Thoracic aorta (tissue), 2 donors: Measurements from ENCODE around the gene SLC35F3. TPM values are rescaled to one million over a fixed set of nuclear protein-coding genes. Genes with fewer than 3 reads are reported as not detected.

Experiments used
- ATAC-seq: fragments of 150-250 bp; one replicate; pipeline ENCODE4 v1.8.0; 2017; ENCODE audit warnings: low read depth; ENCODE audit not compliant: insufficient number of reproducible peaks, low FRiP score
- DNase-seq: peaks from one replicate; pipeline ENCODE4 v3.0.0-alpha.2; 2020; ENCODE audit warnings: low spot score
- H3K27ac ChIP-seq, 2 donors: fragments of 200-600 bp; sonication (generic); 1 replicate in 1 of 2; 2 replicates in 1 of 2; pipeline ENCODE4 v1.5.1; 2016; ENCODE audit warnings: mild to moderate bottlenecking in 2 of 2, moderate library complexity in 2 of 2
- H3K27me3 ChIP-seq: fragments of 200-600 bp; sonication (generic); replicated peaks from 2 replicates; pipeline ENCODE4 v1.6.0; 2016; ENCODE audit warnings: mild to moderate bottlenecking; ENCODE audit not compliant: insufficient read depth
- H3K36me3 ChIP-seq: fragments of 200-600 bp; sonication (generic); one replicate; pipeline ENCODE4 v1.5.1; 2016
- H3K4me1 ChIP-seq, 2 donors: fragments of 200-600 bp; sonication (generic); 1 replicate in 1 of 2; 2 replicates in 1 of 2; pipeline versions ENCODE4 v1.5.1 to v1.6.0; 2016; ENCODE audit warnings: low read depth in 2 of 2, mild to moderate bottlenecking in 1 of 2; ENCODE audit not compliant: control insufficient read depth in 1 of 2
- H3K4me3 ChIP-seq: fragments of 200-600 bp; sonication (generic); 2 replicates; pipeline ENCODE4 v1.5.1; 2016; ENCODE audit warnings: mild to moderate bottlenecking
- H3K9me3 ChIP-seq: fragments of 200-600 bp; sonication (generic); 2 replicates; pipeline ENCODE4 v1.5.1; 2016
- CTCF ChIP-seq: fragments of 200-600 bp; sonication (generic); IDR thresholded peaks from one replicate; pipeline ENCODE4 v1.5.1; 2019; ENCODE audit warnings: antibody characterized with exemption
- total RNA-seq, 2 donors: library from RNA; depleted of rRNA; stranded (reverse); fragments of >200 nt; gene quantifications; one replicate each; pipeline versions ENCODE4 v1.1.0 to v1.2.3, GENCODE V29; 2016

The SLC35F3 gene
- total RNA-seq, 2 donors from 2014 or later = not detected

GRCh38 chr1:234222561-234223280, 318.2 kb downstream of the SLC35F3 start:
- no peak for TF ChIP-seq CTCF
- DNase-seq (no peak), ATAC-seq (no peak)
- H3K4me1 ChIP-seq = no peaks in the 10 kb centered on the region
- H3K27me3 ChIP-seq = no peaks in the 10 kb centered on the region
- no peak overlapping the region for H3K4me3 ChIP-seq
- H3K36me3 ChIP-seq = no peaks in the 10 kb centered on the region
- no peak overlapping the region for H3K27ac ChIP-seq
- H3K9me3 ChIP-seq = no peaks in the 10 kb centered on the region

DNA sequence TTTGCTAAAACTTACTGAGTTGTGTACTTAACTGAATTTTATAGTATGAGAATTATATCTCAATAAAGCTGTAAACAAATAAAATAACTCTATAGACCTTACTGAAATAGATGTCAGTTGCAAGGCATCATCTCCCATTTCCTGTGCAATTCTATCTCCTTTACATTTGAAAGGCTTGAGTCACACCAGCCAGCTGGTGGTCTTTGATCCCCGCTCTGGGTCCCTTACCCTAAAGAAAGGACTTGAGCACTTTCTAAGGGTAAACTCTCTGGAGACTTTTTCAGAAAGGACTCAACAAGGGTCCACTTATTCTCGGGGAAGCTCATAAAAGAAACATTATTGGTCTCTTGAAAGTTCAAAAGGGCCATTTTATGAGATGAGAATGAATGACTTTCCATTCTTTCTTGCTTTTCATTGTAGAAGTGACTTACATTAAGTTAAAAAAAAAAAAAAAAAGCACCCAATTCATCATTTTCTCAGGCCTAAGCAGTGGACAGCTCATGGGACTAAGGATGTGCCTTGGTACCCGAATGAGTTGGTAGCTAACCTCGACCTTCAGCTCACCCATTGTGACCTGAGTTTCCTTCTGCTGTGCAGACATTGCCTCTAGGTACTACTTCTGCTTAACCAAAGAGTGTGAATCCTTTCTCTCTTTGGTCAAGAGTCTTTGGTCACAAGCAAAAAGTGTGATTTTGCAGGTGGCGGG, 321.8 kb downstream of the SLC35F3 start:
- Histone ChIP-seq H3K27ac (no peak overlapping the region), H3K4me3 (no peak overlapping the region), H3K27me3 (no peaks in the 10 kb centered on the region), H3K4me1 (no peaks in the 10 kb centered on the region), H3K9me3 (no peaks in the 10 kb centered on the region), H3K36me3 (no peaks in the 10 kb centered on the region)
- DNase-seq (no peak), ATAC-seq (no peak)
- no peak for TF ChIP-seq CTCF

GRCh38 chr1:234226819-234227165, 322.3 kb downstream of the SLC35F3 start:
- no peaks in the 10 kb centered on the region for H3K4me1 ChIP-seq
- no peak for TF ChIP-seq CTCF
- H3K9me3 ChIP-seq = no peaks in the 10 kb centered on the region
- ATAC-seq = no peak
- no peak overlapping the region for H3K27ac ChIP-seq
- no peak overlapping the region for H3K4me3 ChIP-seq
- DNase-seq = no peak
- no peaks in the 10 kb centered on the region for H3K27me3 ChIP-seq
- no peaks in the 10 kb centered on the region for H3K36me3 ChIP-seq

GRCh38 chr1:234229581-234230387, 325.3 kb downstream of the SLC35F3 start:
- Histone ChIP-seq H3K4me1 (no peaks in the 10 kb centered on the region), H3K4me3 (no peak overlapping the region), H3K27me3 (no peaks in the 10 kb centered on the region), H3K9me3 (no peaks in the 10 kb centered on the region), H3K27ac (no peak overlapping the region), H3K36me3 (no peaks in the 10 kb centered on the region)
- no peak for ATAC-seq
- no peak for DNase-seq
- TF ChIP-seq CTCF = no peak

- H3K27ac ChIP-seq = no peak overlapping the region
- ATAC-seq (no peak), DNase-seq (no peak)
- H3K27me3 ChIP-seq = no peaks in the 10 kb centered on the region
- H3K4me1 ChIP-seq = no peaks in the 10 kb centered on the region
- no peak overlapping the region for H3K4me3 ChIP-seq
- H3K36me3 ChIP-seq = no peaks in the 10 kb centered on the region
- no peak for TF ChIP-seq CTCF
- H3K9me3 ChIP-seq = no peaks in the 10 kb centered on the region
These were observed 326.0 kb downstream of the SLC35F3 start for GRCh38 chr1:234230414-234230862.
